Endothelial cell of umbilical vein (primary cell): Measurements from ENCODE around the gene NUDT6. TPM values are rescaled to one million over a fixed set of nuclear protein-coding genes. Genes with fewer than 3 reads are reported as not detected.
"Not testable (repeated sequence)": the region's sequence is repeated elsewhere in the genome, so short reads cannot be mapped to it uniquely, and the experiment has no call there.

Experiments used
- BruUV-seq: library from RNA; stranded (reverse); fragments of 400-500 nt; replicated peaks from 2 replicates; lab custom pipeline; 2021; lab: Mats Ljungman, UMichigan
- CTCF ChIA-PET: fragments of 300-600, 350-600 bp; sonication (Branson Sonifier 250); formaldehyde crosslinking; loops from one replicate; lab custom pipeline; 2021; ENCODE audit warnings: antibody characterized with exemption, inconsistent platforms; lab: Charles Lee
- POLR2A ChIA-PET: fragments of 300-600, 350-600 bp; sonication (Branson Sonifier 250); formaldehyde crosslinking; loops from one replicate; lab custom pipeline; 2021; ENCODE audit warnings: antibody characterized with exemption, inconsistent platforms; lab: Charles Lee
- DNase-seq: peaks from one replicate; pipeline ENCODE4 v3.0.0-alpha.2; 2011; ENCODE audit warnings: low read depth, low spot score
- FAIRE-seq: peaks from 2 replicates; lab custom pipeline; 2011; peaks lifted over from hg19 to GRCh38; lab: Jason Lieb, UNC
- H2AFZ ChIP-seq: 2 replicates; pipeline ENCODE4 v1.6.0; 2012; ENCODE audit warnings: low read depth, low read length, control low read depth, inconsistent platforms
- H3K27ac ChIP-seq: 2 replicates; pipeline ENCODE4 v1.5.1; 2011; ENCODE audit warnings: low read depth, mild to moderate bottlenecking, control low read depth, low read length, moderate library complexity; ENCODE audit not compliant: insufficient read depth
- H3K27me3 ChIP-seq, 2 experiments: 2 replicates each; pipeline versions ENCODE4 v1.6.0 to v1.6.1; 2011; ENCODE audit warnings: low read length in 2 of 2, mixed read lengths in 1 of 2; ENCODE audit not compliant: control insufficient read depth in 2 of 2, insufficient read depth in 2 of 2
- H3K36me3 ChIP-seq, 2 experiments: 2 replicates in 1 of 2; 3 replicates in 1 of 2; pipeline ENCODE4 v1.5.1; 2011; ENCODE audit warnings: low read length in 2 of 2, mild to moderate bottlenecking in 1 of 2, moderate library complexity in 1 of 2; ENCODE audit not compliant: control insufficient read depth in 2 of 2, insufficient read depth in 2 of 2; ENCODE audit errors: extremely low read depth in 1 of 2
- H3K4me1 ChIP-seq: 3 replicates; pipeline ENCODE4 v1.5.1; 2011; ENCODE audit warnings: mild to moderate bottlenecking, low read length; ENCODE audit not compliant: control insufficient read depth, insufficient read depth; ENCODE audit errors: extremely low read depth
- H3K4me2 ChIP-seq: 2 replicates; pipeline ENCODE4 v1.6.1; 2011; ENCODE audit warnings: low read length, control low read depth, mixed read lengths; ENCODE audit not compliant: insufficient read depth
- H3K4me3 ChIP-seq, 3 experiments: fragments of 200-600 bp in 1 of 3; sonication (generic), shearing (Covaris generic) in 1 of 3; replicated peaks in 1 of 3; 2 replicates each; pipeline ENCODE4 v1.5.1; 2011 to 2016; ENCODE audit warnings: control low read depth in 3 of 3, low read length in 3 of 3, mild to moderate bottlenecking in 2 of 3, inconsistent platforms in 1 of 3, low read depth in 1 of 3, moderate library complexity in 1 of 3; ENCODE audit not compliant: insufficient read depth in 1 of 3
- H3K79me2 ChIP-seq: 2 replicates; pipeline ENCODE4 v1.6.0; 2012; ENCODE audit warnings: low read length, inconsistent platforms; ENCODE audit not compliant: control insufficient read depth, insufficient read depth
- H3K9ac ChIP-seq: replicated peaks from 2 replicates; pipeline ENCODE3; 2011; ENCODE audit warnings: low read length, control low read depth; ENCODE audit not compliant: insufficient read depth; ENCODE audit errors: extremely low read depth
- H3K9me1 ChIP-seq: replicated peaks from 3 replicates; pipeline ENCODE4 v1.6.0; 2011; ENCODE audit warnings: mild to moderate bottlenecking, low read length; ENCODE audit not compliant: control insufficient read depth, insufficient read depth; ENCODE audit errors: extremely low read depth
- H3K9me3 ChIP-seq: replicated peaks from 2 replicates; pipeline ENCODE4 v1.5.1; 2012; ENCODE audit warnings: low read length, inconsistent platforms; ENCODE audit not compliant: control insufficient read depth, insufficient read depth
- H4K20me1 ChIP-seq: replicated peaks from 2 replicates; pipeline ENCODE3; 2011; ENCODE audit warnings: mild to moderate bottlenecking, low read length; ENCODE audit not compliant: control insufficient read depth, insufficient read depth; ENCODE audit errors: extremely low read depth
- CTCF ChIP-seq, 2 donors: IDR thresholded peaks; 1 replicate in 1 of 2; 2 replicates in 1 of 2; pipeline ENCODE4 v1.5.1; 2011; ENCODE audit warnings: low read length in 2 of 2, mild to moderate bottlenecking in 2 of 2, moderate library complexity in 2 of 2, control low read depth in 1 of 2, inconsistent platforms in 1 of 2, low read depth in 1 of 2; ENCODE audit not compliant: insufficient read depth in 1 of 2; ENCODE audit errors: extremely low read depth in 1 of 2
- EZH2 ChIP-seq: IDR thresholded peaks from 2 replicates; pipeline ENCODE4 v1.6.1; 2012; ENCODE audit warnings: borderline replicate concordance, low read depth, mild to moderate bottlenecking, moderate library complexity, low read length, inconsistent platforms; ENCODE audit not compliant: severe bottlenecking
- FOS ChIP-seq: IDR thresholded peaks from 2 replicates; pipeline ENCODE4 v1.6.1; 2011; ENCODE audit warnings: mild to moderate bottlenecking, low read length, moderate library complexity, borderline replicate concordance; ENCODE audit not compliant: insufficient read depth
- GATA2 ChIP-seq: IDR thresholded peaks from 2 replicates; pipeline ENCODE4 v1.7.0; 2011; ENCODE audit warnings: low read depth, mild to moderate bottlenecking, moderate library complexity, mixed read lengths, low read length; ENCODE audit not compliant: insufficient read length, insufficient read depth
- JUN ChIP-seq: IDR thresholded peaks from 2 replicates; pipeline ENCODE4 v1.6.1; 2011; ENCODE audit warnings: borderline replicate concordance, low read depth; ENCODE audit not compliant: insufficient read length, insufficient read depth
- MAX ChIP-seq: IDR thresholded peaks from 2 replicates; pipeline ENCODE4 v1.6.1; 2011; ENCODE audit not compliant: insufficient read depth, insufficient read length
- MYC ChIP-seq: IDR thresholded peaks from one replicate; pipeline ENCODE4 v1.6.1; 2011; ENCODE audit warnings: mild to moderate bottlenecking, low read depth, low read length
- POLR2A ChIP-seq: IDR thresholded peaks from 2 replicates; pipeline ENCODE4 v1.6.1; 2012; ENCODE audit warnings: low read depth, mild to moderate bottlenecking, control low read depth, low read length
- POLR2AphosphoS5 ChIP-seq: IDR thresholded peaks from 2 replicates; pipeline ENCODE4 v1.6.1; 2012; ENCODE audit warnings: low read depth, mild to moderate bottlenecking, control low read depth, low read length, moderate library complexity; ENCODE audit not compliant: insufficient read depth
- dilution Hi-C: fragments of 300-500 bp; cut with MboI; formaldehyde crosslinking; loops from one replicate; pipeline ENCODE4 v1.15.0; 2019; ENCODE audit warnings: low sequenced_read_pairs; ENCODE audit not compliant: extremely low pct_ligation_motif_present
- intact Hi-C: fragments of 100-400 bp; cut with micrococcal nuclease; formaldehyde crosslinking; loops from one replicate; pipeline ENCODE4 v1.10.0; 2022
- polyA plus RNA-seq, 4 experiments: library from polyadenylated mRNA; depleted of rRNA in 3 of 4; stranded (reverse) in 3 of 4; unstranded in 1 of 4; fragments of >200 nt; gene quantifications; 2 replicates each; pipeline versions ENCODE4 v1.2.1 to v1.2.3, GENCODE V29; 2011 to 2012; ENCODE audit warnings: missing spikeins in 1 of 4
- total RNA-seq: library from RNA; stranded (reverse); gene quantifications from 2 replicates; pipeline ENCODE4 v1.2.3, GENCODE V29; 2021

The NUDT6 gene
- total and polyA plus RNA-seq, 2 donors (not counting 3 experiments of a cell fraction or from before 2014, with no cell fraction given), result 5.1 to 5.4 TPM

DNA sequence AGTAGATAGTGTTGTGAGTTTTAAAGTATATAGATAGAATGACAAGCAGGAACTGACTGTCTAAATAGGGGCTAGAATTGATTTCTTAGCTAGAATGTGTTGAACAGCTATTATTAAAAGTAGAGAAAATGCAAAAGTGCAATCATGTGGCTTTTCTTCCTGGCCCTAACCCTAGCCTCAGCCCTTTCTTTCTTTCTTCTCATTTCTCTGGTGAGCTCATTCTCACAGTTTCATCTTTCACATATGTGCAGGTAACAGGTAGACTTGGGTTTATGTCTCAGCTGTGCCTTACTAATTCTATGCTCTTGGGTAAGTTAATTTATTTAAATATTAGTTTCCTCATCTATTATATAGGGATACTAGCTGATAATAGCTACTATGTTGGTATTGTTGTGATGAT is 70.8 kb downstream of the NUDT6 start:
- Histone ChIP-seq H3K27ac (no peak overlapping the region), H2AFZ (no peak overlapping the region), H3K9ac (no peak overlapping the region), H3K4me1 (peaks cover 7% of the 10 kb centered on the region), H3K4me2 (no peak overlapping the region), H3K9me1 (no peaks in the 10 kb centered on the region), H3K4me3 (no peak overlapping the region), H3K79me2 (no peaks in the 10 kb centered on the region), H4K20me1 (no peaks in the 10 kb centered on the region), H3K27me3 (no peaks in the 10 kb centered on the region), H3K36me3 (peaks cover 0 to 2% of the 10 kb centered on the region in 2 experiments), H3K9me3 (no peaks in the 10 kb centered on the region)
- FAIRE-seq (no peak), DNase-seq (no peak)
- TF ChIP-seq GATA2 (no peak), MYC (no peak), JUN (no peak), FOS (no peak), POLR2AphosphoS5 (no peak), MAX (no peak), EZH2 (no peak), CTCF (IDR thresholded peaks at IDR 0.05; ENCODE audit: extremely low read depth in 1 of 2, insufficient read depth in 1 of 2, low read depth in 1 of 2, low read length in 2 of 2) (no peak), POLR2A (no peak)
- ChIA-PET CTCF (interaction anchor here (1.1 to 1.4 kb wide), 4 partner anchors 15 to 94 kb away, joined by 3 to 4 read pairs (median 3); no protein-coding TSS in a partner anchor), POLR2A (no interaction called here)
- intact Hi-C loops (no loop called here), dilution Hi-C loops (no loop called here)
- no TSS peak for BruUV-seq

DNA sequence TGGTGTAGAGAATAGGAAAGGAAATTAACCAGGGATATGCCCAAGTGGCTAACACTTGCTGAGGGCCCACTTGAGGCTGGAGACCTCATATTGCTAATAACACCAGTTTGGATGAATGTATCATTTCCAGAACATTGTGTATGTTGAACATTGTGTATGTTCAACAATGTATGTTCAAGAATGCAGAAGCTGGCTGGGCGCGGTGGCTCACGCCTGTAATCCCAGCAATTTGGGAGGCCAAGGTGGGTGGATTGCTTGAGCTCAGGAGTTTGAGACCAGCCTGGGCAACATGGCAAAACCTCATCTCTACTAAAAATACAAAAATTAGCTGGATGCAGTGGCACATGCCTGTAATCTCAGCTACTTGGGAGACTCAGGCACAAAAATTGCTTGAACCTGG is 72.6 kb downstream of the NUDT6 start:
- H3K4me1 ChIP-seq, H2AFZ ChIP-seq, FAIRE-seq, H3K27ac ChIP-seq, H3K36me3 ChIP-seq, H3K9me3 ChIP-seq, H3K27me3 ChIP-seq, H3K9me1 ChIP-seq, H3K4me2 ChIP-seq, H3K9ac ChIP-seq, H4K20me1 ChIP-seq, DNase-seq, BruUV-seq, POLR2A ChIA-PET, dilution Hi-C loops, H3K79me2 ChIP-seq, intact Hi-C loops, H3K4me3 ChIP-seq: not testable (repeated sequence)
- CTCF ChIA-PET, result interaction anchor here (1.4 kb wide), 1 partner anchor 92 kb away, joined by 4 read pairs; no protein-coding TSS in a partner anchor
